ENCODE results near the gene ARHGEF4. TPM values are rescaled to one million over a fixed set of nuclear protein-coding genes. Genes with fewer than 3 reads are reported as not detected.

Gene ARHGEF4
- total and polyA plus RNA-seq, 2 experiments from 2014 or later, result 4.6 to 16.6 TPM

DNA sequence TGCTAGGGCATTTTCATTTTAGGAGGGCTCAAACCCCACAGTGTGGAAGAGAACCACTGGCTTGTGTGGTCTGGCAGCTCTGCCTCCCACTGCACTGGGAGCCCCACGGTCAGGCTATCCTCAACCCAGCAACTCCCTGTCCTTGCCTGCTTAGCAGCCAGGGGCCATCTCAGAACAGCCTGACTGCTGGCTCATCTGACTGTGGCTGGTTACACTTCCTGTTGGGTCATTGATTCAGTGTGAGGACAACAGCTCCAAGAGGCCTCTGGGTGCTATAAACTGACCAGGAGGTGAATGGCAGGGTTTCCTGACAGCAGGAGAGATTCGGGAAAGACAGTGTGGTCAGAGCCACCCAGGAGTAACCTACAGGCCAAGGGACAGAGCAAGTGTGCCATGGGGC lies 41.3 kb upstream of the ARHGEF4 start:
- H4K20me1 ChIP-seq (replicated peaks; ENCODE audit: insufficient read depth), result no peaks in the 10 kb centered on the region
- no peak overlapping the region for H2AFZ ChIP-seq
- no peaks in the 10 kb centered on the region for H3K9me2 ChIP-seq (ENCODE audit: insufficient read depth)
- DNase-seq (ENCODE audit: low spot score) (no peak), ATAC-seq (no peak)
- H3K4me1 Mint-ChIP-seq, result peaks cover 13% of the 10 kb centered on the region
- no peaks in the 10 kb centered on the region for H3K79me2 ChIP-seq (replicated peaks; ENCODE audit: insufficient read depth)
- H3K4me2 ChIP-seq, result no peak overlapping the region
- H3K4me1 ChIP-seq (ENCODE audit: insufficient read depth), result no peaks in the 10 kb centered on the region; the same call in 1 of the 2 replicates
- H3F3A ChIP-seq (replicated peaks; ENCODE audit: low read depth), result no peaks in the 10 kb centered on the region
- no peak overlapping the region for H3K4me3 Mint-ChIP-seq
- no peaks in the 10 kb centered on the region for H3K36me3 ChIP-seq (ENCODE audit: insufficient read depth)
- no peak overlapping the region for H3K27ac Mint-ChIP-seq
- no peak overlapping the region for H3K27ac ChIP-seq (ENCODE audit: low read depth)
- no peaks in the 10 kb centered on the region for H3K9me3 Mint-ChIP-seq
- H3K27me3 Mint-ChIP-seq (ENCODE audit: insufficient read depth, low read depth, poor library complexity), result peaks cover 16% of the 10 kb centered on the region
- TF ChIP-seq, protein P1, sequence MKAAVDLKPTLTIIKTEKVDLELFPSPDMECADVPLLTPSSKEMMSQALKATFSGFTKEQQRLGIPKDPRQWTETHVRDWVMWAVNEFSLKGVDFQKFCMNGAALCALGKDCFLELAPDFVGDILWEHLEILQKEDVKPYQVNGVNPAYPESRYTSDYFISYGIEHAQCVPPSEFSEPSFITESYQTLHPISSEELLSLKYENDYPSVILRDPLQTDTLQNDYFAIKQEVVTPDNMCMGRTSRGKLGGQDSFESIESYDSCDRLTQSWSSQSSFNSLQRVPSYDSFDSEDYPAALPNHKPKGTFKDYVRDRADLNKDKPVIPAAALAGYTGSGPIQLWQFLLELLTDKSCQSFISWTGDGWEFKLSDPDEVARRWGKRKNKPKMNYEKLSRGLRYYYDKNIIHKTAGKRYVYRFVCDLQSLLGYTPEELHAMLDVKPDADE (IDR thresholded peaks at IDR 0.05), result no peak
- TF ChIP-seq CREB1 (CRISPR knock-in tag; IDR thresholded peaks at IDR 0.05; ENCODE audit: low read depth) (no peak), EZH2 (IDR thresholded peaks at IDR 0.05; ENCODE audit: low read depth, unreplicated experiment) (no peak), STAT1 (IDR thresholded peaks at IDR 0.05; ENCODE audit: unreplicated experiment) (no peak), NANOG (IDR thresholded peaks at IDR 0.05; ENCODE audit: borderline replicate concordance) (no peak), JUNB (IDR thresholded peaks at IDR 0.05; ENCODE audit: unreplicated experiment) (no peak), ZNF114 (CRISPR knock-in tag; IDR thresholded peaks at IDR 0.05) (no peak), EZH2phosphoT487 (IDR thresholded peaks at IDR 0.05; ENCODE audit: unreplicated experiment) (no peak), ZNF331 (CRISPR knock-in tag; IDR thresholded peaks at IDR 0.05; ENCODE audit: low read depth) (no peak), POLR2AphosphoS5 (IDR thresholded peaks at IDR 0.05; ENCODE audit: low read depth) (no peak)
- TF ChIP-seq, protein P2, sequence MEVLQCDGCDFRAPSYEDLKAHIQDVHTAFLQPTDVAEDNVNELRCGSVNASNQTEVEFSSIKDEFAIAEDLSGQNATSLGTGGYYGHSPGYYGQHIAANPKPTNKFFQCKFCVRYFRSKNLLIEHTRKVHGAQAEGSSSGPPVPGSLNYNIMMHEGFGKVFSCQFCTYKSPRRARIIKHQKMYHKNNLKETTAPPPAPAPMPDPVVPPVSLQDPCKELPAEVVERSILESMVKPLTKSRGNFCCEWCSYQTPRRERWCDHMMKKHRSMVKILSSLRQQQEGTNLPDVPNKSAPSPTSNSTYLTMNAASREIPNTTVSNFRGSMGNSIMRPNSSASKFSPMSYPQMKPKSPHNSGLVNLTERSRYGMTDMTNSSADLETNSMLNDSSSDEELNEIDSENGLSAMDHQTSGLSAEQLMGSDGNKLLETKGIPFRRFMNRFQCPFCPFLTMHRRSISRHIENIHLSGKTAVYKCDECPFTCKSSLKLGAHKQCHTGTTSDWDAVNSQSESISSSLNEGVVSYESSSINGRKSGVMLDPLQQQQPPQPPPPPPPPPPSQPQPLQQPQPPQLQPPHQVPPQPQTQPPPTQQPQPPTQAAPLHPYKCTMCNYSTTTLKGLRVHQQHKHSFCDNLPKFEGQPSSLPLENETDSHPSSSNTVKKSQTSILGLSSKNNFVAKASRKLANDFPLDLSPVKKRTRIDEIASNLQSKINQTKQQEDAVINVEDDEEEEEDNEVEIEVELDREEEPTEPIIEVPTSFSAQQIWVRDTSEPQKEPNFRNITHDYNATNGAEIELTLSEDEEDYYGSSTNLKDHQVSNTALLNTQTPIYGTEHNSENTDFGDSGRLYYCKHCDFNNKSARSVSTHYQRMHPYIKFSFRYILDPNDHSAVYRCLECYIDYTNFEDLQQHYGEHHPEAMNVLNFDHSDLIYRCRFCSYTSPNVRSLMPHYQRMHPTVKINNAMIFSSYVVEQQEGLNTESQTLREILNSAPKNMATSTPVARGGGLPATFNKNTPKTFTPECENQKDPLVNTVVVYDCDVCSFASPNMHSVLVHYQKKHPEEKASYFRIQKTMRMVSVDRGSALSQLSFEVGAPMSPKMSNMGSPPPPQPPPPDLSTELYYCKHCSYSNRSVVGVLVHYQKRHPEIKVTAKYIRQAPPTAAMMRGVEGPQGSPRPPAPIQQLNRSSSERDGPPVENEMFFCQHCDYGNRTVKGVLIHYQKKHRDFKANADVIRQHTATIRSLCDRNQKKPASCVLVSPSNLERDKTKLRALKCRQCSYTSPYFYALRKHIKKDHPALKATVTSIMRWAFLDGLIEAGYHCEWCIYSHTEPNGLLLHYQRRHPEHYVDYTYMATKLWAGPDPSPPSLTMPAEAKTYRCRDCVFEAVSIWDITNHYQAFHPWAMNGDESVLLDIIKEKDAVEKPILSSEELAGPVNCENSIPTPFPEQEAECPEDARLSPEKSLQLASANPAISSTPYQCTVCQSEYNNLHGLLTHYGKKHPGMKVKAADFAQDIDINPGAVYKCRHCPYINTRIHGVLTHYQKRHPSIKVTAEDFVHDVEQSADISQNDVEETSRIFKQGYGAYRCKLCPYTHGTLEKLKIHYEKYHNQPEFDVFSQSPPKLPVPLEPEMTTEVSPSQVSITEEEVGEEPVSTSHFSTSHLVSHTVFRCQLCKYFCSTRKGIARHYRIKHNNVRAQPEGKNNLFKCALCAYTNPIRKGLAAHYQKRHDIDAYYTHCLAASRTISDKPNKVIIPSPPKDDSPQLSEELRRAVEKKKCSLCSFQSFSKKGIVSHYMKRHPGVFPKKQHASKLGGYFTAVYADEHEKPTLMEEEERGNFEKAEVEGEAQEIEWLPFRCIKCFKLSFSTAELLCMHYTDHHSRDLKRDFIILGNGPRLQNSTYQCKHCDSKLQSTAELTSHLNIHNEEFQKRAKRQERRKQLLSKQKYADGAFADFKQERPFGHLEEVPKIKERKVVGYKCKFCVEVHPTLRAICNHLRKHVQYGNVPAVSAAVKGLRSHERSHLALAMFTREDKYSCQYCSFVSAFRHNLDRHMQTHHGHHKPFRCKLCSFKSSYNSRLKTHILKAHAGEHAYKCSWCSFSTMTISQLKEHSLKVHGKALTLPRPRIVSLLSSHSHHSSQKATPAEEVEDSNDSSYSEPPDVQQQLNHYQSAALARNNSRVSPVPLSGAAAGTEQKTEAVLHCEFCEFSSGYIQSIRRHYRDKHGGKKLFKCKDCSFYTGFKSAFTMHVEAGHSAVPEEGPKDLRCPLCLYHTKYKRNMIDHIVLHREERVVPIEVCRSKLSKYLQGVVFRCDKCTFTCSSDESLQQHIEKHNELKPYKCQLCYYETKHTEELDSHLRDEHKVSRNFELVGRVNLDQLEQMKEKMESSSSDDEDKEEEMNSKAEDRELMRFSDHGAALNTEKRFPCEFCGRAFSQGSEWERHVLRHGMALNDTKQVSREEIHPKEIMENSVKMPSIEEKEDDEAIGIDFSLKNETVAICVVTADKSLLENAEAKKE (CRISPR knock-in tag; IDR thresholded peaks at IDR 0.05), result no peak
- TF ChIP-seq, protein P3, sequence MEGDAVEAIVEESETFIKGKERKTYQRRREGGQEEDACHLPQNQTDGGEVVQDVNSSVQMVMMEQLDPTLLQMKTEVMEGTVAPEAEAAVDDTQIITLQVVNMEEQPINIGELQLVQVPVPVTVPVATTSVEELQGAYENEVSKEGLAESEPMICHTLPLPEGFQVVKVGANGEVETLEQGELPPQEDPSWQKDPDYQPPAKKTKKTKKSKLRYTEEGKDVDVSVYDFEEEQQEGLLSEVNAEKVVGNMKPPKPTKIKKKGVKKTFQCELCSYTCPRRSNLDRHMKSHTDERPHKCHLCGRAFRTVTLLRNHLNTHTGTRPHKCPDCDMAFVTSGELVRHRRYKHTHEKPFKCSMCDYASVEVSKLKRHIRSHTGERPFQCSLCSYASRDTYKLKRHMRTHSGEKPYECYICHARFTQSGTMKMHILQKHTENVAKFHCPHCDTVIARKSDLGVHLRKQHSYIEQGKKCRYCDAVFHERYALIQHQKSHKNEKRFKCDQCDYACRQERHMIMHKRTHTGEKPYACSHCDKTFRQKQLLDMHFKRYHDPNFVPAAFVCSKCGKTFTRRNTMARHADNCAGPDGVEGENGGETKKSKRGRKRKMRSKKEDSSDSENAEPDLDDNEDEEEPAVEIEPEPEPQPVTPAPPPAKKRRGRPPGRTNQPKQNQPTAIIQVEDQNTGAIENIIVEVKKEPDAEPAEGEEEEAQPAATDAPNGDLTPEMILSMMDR (conservative IDR thresholded peaks at IDR 0.05; ENCODE audit: low read depth in 2 of 2), result no peak
- TF ChIP-seq, protein P4, sequence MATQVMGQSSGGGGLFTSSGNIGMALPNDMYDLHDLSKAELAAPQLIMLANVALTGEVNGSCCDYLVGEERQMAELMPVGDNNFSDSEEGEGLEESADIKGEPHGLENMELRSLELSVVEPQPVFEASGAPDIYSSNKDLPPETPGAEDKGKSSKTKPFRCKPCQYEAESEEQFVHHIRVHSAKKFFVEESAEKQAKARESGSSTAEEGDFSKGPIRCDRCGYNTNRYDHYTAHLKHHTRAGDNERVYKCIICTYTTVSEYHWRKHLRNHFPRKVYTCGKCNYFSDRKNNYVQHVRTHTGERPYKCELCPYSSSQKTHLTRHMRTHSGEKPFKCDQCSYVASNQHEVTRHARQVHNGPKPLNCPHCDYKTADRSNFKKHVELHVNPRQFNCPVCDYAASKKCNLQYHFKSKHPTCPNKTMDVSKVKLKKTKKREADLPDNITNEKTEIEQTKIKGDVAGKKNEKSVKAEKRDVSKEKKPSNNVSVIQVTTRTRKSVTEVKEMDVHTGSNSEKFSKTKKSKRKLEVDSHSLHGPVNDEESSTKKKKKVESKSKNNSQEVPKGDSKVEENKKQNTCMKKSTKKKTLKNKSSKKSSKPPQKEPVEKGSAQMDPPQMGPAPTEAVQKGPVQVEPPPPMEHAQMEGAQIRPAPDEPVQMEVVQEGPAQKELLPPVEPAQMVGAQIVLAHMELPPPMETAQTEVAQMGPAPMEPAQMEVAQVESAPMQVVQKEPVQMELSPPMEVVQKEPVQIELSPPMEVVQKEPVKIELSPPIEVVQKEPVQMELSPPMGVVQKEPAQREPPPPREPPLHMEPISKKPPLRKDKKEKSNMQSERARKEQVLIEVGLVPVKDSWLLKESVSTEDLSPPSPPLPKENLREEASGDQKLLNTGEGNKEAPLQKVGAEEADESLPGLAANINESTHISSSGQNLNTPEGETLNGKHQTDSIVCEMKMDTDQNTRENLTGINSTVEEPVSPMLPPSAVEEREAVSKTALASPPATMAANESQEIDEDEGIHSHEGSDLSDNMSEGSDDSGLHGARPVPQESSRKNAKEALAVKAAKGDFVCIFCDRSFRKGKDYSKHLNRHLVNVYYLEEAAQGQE (IDR thresholded peaks at IDR 0.05; ENCODE audit: unreplicated experiment), result no peak
- no peaks in the 10 kb centered on the region for H3K36me3 Mint-ChIP-seq (ENCODE audit: low read depth)
- H3K27me3 ChIP-seq (ENCODE audit: insufficient read depth), result peaks cover 20% of the 10 kb centered on the region
- no peak overlapping the region for H3K4me3 ChIP-seq

Data from GM23338 (cell line).